Glutamatergic neuron (in vitro differentiated cells): ENCODE data around the gene TSPAN17. TPM values are rescaled to one million over a fixed set of nuclear protein-coding genes. Genes with fewer than 3 reads are reported as not detected.

ENCODE experiments used
- DNase-seq: peaks from one replicate; pipeline ENCODE4 v3.0.0; 2022
- H3K27ac Mint-ChIP-seq: one replicate; pipeline ENCODE4 v1.8.0; 2020; ENCODE audit warnings: mild to moderate bottlenecking, mixed read lengths, inconsistent platforms; ENCODE audit not compliant: unreplicated experiment
- H3K27me3 Mint-ChIP-seq: one replicate; pipeline ENCODE4 v1.8.0; 2020; ENCODE audit warnings: mild to moderate bottlenecking, moderate library complexity, mixed read lengths, inconsistent platforms; ENCODE audit not compliant: unreplicated experiment
- H3K36me3 Mint-ChIP-seq: one replicate; pipeline ENCODE4 v1.8.0; 2020; ENCODE audit warnings: mild to moderate bottlenecking, mixed read lengths, inconsistent platforms; ENCODE audit not compliant: unreplicated experiment
- H3K4me1 Mint-ChIP-seq: one replicate; pipeline ENCODE4 v1.8.0; 2020; ENCODE audit warnings: mild to moderate bottlenecking, low read depth, mixed read lengths, inconsistent platforms; ENCODE audit not compliant: unreplicated experiment
- H3K4me3 Mint-ChIP-seq: one replicate; pipeline ENCODE4 v1.8.0; 2020; ENCODE audit warnings: mild to moderate bottlenecking, mixed read lengths, inconsistent platforms; ENCODE audit not compliant: unreplicated experiment
- H3K9me3 Mint-ChIP-seq: one replicate; pipeline ENCODE4 v1.8.0; 2020; ENCODE audit warnings: mild to moderate bottlenecking, moderate library complexity, mixed read lengths, inconsistent platforms; ENCODE audit not compliant: unreplicated experiment
- CTCF ChIP-seq: fragments of 200-600 bp; sonication (generic); IDR thresholded peaks from one replicate; pipeline ENCODE4 v1.5.0; 2021; ENCODE audit not compliant: partially characterized antibody, unreplicated experiment
- long read RNA-seq: library from polyadenylated mRNA; unstranded; transcript quantifications from one replicate; pipeline ENCODE4 v2.0.0, GENCODE V29; 2020; ENCODE audit not compliant: unreplicated experiment
- total RNA-seq: library from RNA; stranded (reverse); fragmentation: NEBNext Ultra II Directional; extraction: Animal tissue kit (Norgen Biotek cat#: 25700); gene quantifications from one replicate; pipeline ENCODE4 v1.2.1, GENCODE V29; 2021; ENCODE audit not compliant: unreplicated experiment

TSPAN17 gene, protein sequence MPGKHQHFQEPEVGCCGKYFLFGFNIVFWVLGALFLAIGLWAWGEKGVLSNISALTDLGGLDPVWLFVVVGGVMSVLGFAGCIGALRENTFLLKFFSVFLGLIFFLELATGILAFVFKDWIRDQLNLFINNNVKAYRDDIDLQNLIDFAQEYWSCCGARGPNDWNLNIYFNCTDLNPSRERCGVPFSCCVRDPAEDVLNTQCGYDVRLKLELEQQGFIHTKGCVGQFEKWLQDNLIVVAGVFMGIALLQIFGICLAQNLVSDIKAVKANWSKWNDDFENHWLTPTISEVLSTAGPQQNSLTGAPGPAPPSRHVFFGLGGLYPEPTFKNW
- 97.2 TPM for total RNA-seq
- long read RNA-seq, transcript TSPAN17-209 (9 exons, 2,361 nt), result minor isoform, 6 of 36 reads
- long read RNA-seq, transcript TSPAN17-207 (9 exons, 2,457 nt), result major isoform, 13 of 36 reads
- long read RNA-seq, partial matches to known transcripts, result 9 of 36 reads
- long read RNA-seq, other reads (novel, unspliced or antisense), result 8 of 36 reads

DNA sequence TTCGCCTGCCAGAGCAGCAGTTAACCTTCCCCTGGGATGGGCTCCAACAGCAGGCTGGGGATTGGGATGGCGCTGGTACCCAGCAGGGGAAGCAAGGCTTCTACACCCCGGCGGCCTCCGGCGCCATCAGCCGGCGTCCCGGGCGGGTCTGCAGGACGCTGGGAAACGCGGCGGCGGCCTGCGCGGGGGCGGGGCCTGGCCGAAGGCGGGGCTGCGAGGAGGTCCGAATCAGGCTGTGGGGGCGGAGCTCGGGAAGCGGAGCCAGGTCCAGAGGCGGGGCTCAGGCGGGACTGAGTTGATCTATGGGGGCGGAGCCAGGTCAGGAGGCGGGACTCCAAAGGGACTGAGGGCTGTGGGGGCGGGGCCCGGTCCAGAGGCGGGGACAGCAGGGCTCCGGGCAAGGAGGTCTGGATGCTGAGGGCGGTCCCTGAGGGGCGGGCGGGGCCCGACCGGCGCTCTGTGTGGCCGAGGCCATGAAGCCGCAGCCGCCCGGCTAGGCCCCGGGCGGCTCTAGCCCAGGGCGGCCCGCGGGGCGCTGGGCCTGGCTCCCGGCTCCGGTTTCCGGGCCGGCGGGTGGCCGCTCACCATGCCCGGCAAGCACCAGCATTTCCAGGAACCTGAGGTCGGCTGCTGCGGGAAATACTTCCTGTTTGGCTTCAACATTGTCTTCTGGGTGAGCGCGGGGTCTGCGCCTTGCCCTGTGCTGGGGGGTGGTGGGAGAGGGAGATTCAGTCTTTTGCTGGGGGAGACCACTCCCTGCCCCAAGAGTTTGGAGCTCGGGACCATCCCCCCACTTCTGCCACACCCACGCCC, at the start of gene TSPAN17:
TSPAN17 (plus strand) TSS at position 455 of the 813 bp plus-strand sequence; CDS start at position 587, 132 bp downstream.
- Mint-ChIP-seq H3K27me3 (peaks cover 17% of the 10 kb centered on the region), H3K4me1 (peaks cover 36% of the 10 kb centered on the region), H3K36me3 (no peaks in the 10 kb centered on the region), H3K9me3 (peaks cover 4% of the 10 kb centered on the region), H3K4me3 (peak within 1 kb of the TSS; percentile 94), H3K27ac (peak within 1 kb of the TSS; percentile 93)
- no peak for TF ChIP-seq CTCF
- peak; percentile 100 for DNase-seq

DNA sequence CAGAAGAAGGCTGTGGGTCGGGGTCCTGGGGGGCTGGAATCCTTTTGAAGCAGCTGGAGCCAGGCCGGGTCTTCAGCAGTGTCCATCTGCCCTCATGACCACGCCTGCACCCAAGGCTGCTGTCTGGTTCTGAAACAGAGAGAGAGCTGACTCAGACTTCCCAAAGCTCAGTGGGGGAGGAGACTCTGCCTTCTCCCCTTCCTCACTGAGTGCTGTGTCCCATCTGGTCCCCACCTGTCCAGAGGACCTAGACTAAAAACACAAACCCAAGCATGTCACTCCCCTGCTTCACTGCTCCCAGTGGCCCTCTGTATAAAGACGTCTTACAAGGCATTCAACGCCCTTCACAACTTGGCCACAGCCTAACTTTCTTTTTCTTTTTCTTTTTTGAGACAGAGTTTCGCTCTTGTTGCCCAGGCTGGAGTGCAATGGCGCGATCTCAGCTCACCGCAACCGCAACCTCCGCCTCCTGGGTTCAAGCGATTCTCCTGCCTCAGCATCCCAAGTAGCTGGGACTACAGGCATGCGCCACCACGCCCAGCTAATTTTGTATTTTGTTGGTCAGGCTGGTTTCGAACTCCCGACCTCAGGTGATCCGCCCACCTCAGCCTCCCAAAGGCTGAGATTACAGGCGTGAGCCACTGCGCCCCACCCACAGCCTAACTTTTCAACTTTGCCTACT, 47.4 kb upstream of the TSPAN17 start:
- peak overlapping the region; percentile 91 for H3K27ac Mint-ChIP-seq
- peaks cover 11% of the 10 kb centered on the region for H3K36me3 Mint-ChIP-seq
- H3K27me3 Mint-ChIP-seq, result peaks cover 17% of the 10 kb centered on the region
- H3K4me3 Mint-ChIP-seq, result peak overlapping the region; percentile 18
- peaks cover 46% of the 10 kb centered on the region for H3K4me1 Mint-ChIP-seq
- peak; percentile 60 for DNase-seq
- H3K9me3 Mint-ChIP-seq, result peaks cover 16% of the 10 kb centered on the region

- H3K4me1 Mint-ChIP-seq, result peaks cover 53% of the 10 kb centered on the region
- TF ChIP-seq CTCF, result no peak
- DNase-seq, result no peak
- peak overlapping the region; percentile 56 for H3K4me3 Mint-ChIP-seq
- peaks cover 11% of the 10 kb centered on the region for H3K36me3 Mint-ChIP-seq
- peak overlapping the region; percentile 84 for H3K27ac Mint-ChIP-seq
- peaks cover 16% of the 10 kb centered on the region for H3K9me3 Mint-ChIP-seq
- peaks cover 17% of the 10 kb centered on the region for H3K27me3 Mint-ChIP-seq
Observed at GRCh38 chr5:176601901-176602482, 45.3 kb upstream of the TSPAN17 start.

- no peak for TF ChIP-seq CTCF
- peaks cover 16% of the 10 kb centered on the region for H3K9me3 Mint-ChIP-seq
- H3K27me3 Mint-ChIP-seq, result peaks cover 19% of the 10 kb centered on the region
- peak overlapping the region; percentile 16 for H3K27ac Mint-ChIP-seq
- H3K4me3 Mint-ChIP-seq, result peak overlapping the region; percentile 4
- peaks cover 55% of the 10 kb centered on the region for H3K4me1 Mint-ChIP-seq
- no peak for DNase-seq
- H3K36me3 Mint-ChIP-seq, result peaks cover 11% of the 10 kb centered on the region
Observed at GRCh38 chr5:176603091-176603490, 44.2 kb upstream of the TSPAN17 start.

GRCh38 chr5:176606032-176606431, 41.3 kb upstream of the TSPAN17 start:
- Mint-ChIP-seq H3K9me3 (peaks cover 7% of the 10 kb centered on the region), H3K27ac (peak overlapping the region; percentile 52), H3K27me3 (peaks cover 16% of the 10 kb centered on the region), H3K4me1 (peaks cover 48% of the 10 kb centered on the region), H3K4me3 (peak overlapping the region; percentile 30), H3K36me3 (peaks cover 4% of the 10 kb centered on the region)
- no peak for TF ChIP-seq CTCF
- no peak for DNase-seq
